Measurements from ENCODE around the gene IL1RAPL1. TPM values are rescaled to one million over a fixed set of nuclear protein-coding genes. Genes with fewer than 3 reads are reported as not detected.

Gene IL1RAPL1
- polyA plus RNA-seq, 1 of the 3 experiments (the other 2 are of a cell fraction) = 2.8 TPM

- TF ChIP-seq FOXJ3 (CRISPR knock-in tag; IDR thresholded peaks at IDR 0.05) = no peak
- TF ChIP-seq, protein P1, sequence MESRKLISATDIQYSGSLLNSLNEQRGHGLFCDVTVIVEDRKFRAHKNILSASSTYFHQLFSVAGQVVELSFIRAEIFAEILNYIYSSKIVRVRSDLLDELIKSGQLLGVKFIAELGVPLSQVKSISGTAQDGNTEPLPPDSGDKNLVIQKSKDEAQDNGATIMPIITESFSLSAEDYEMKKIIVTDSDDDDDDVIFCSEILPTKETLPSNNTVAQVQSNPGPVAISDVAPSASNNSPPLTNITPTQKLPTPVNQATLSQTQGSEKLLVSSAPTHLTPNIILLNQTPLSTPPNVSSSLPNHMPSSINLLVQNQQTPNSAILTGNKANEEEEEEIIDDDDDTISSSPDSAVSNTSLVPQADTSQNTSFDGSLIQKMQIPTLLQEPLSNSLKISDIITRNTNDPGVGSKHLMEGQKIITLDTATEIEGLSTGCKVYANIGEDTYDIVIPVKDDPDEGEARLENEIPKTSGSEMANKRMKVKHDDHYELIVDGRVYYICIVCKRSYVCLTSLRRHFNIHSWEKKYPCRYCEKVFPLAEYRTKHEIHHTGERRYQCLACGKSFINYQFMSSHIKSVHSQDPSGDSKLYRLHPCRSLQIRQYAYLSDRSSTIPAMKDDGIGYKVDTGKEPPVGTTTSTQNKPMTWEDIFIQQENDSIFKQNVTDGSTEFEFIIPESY (IDR thresholded peaks at IDR 0.05; ENCODE audit: borderline replicate concordance, low read depth) = no peak
- no peak for TF ChIP-seq ELF1 (IDR thresholded peaks at IDR 0.05)
- TF ChIP-seq RAD21 (IDR thresholded peaks at IDR 0.05; ENCODE audit: low read length) = no peak
- no peak for TF ChIP-seq MXI1 (IDR thresholded peaks at IDR 0.05; ENCODE audit: low read depth, low read length)
- TF ChIP-seq CHD2 (IDR thresholded peaks at IDR 0.05; ENCODE audit: low read length, partially characterized antibody) = no peak
- TF ChIP-seq, protein P2, sequence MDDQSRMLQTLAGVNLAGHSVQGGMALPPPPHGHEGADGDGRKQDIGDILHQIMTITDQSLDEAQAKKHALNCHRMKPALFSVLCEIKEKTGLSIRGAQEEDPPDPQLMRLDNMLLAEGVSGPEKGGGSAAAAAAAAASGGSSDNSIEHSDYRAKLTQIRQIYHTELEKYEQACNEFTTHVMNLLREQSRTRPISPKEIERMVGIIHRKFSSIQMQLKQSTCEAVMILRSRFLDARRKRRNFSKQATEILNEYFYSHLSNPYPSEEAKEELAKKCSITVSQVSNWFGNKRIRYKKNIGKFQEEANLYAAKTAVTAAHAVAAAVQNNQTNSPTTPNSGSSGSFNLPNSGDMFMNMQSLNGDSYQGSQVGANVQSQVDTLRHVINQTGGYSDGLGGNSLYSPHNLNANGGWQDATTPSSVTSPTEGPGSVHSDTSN (IDR thresholded peaks at IDR 0.05) = no peak
- TF ChIP-seq EP300 (IDR thresholded peaks at IDR 0.05; ENCODE audit: borderline replicate concordance in 1 of 2, low read depth in 1 of 2, low read length in 1 of 2) = no peak
These were observed 40.9 kb downstream of the IL1RAPL1 start (continued) for GRCh38 chrX:28628120-28628519.

GRCh38 chrX:28638775-28639174 is 51.5 kb downstream of the IL1RAPL1 start:
- CTCF ChIA-PET = no interaction called here
- TF ChIP-seq RXRA (IDR thresholded peaks at IDR 0.05; ENCODE audit: borderline replicate concordance, low read depth) = no peak
- TF ChIP-seq TEAD4 (IDR thresholded peaks at IDR 0.05; ENCODE audit: borderline replicate concordance, insufficient read depth) = no peak
- TF ChIP-seq, protein P3, sequence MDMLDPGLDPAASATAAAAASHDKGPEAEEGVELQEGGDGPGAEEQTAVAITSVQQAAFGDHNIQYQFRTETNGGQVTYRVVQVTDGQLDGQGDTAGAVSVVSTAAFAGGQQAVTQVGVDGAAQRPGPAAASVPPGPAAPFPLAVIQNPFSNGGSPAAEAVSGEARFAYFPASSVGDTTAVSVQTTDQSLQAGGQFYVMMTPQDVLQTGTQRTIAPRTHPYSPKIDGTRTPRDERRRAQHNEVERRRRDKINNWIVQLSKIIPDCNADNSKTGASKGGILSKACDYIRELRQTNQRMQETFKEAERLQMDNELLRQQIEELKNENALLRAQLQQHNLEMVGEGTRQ (IDR thresholded peaks at IDR 0.05; ENCODE audit: borderline replicate concordance, low read depth, low read length) = no peak
- no peak for TF ChIP-seq GATA2 (CRISPR knock-in tag; IDR thresholded peaks at IDR 0.05)
- TF ChIP-seq RFX5 (IDR thresholded peaks at IDR 0.05; ENCODE audit: low read length) = no peak
- TF ChIP-seq MXI1 (IDR thresholded peaks at IDR 0.05; ENCODE audit: low read depth, low read length) = no peak
- TF ChIP-seq JUND (IDR thresholded peaks at IDR 0.05) = no peak

More at GRCh38 chrX:28638775-28639174, 51.5 kb downstream of the IL1RAPL1 start:
- Histone ChIP-seq H3K4me1 (ENCODE audit: control insufficient read depth in 1 of 2, insufficient read depth in 2 of 2, low read depth in 1 of 2, low read length in 1 of 2) (no peaks in the 10 kb centered on the region), H3K4me3 (ENCODE audit: low read depth in 2 of 2, low read length in 1 of 2) (no peak overlapping the region), H3K4me2 (no peak overlapping the region), H3K36me3 (replicated peaks in 1 of 2; ENCODE audit: control insufficient read depth in 1 of 2, insufficient read depth in 2 of 2, low read length in 1 of 2) (no peaks in the 10 kb centered on the region), H3K9me3 (no peaks in the 10 kb centered on the region), H3K79me2 (ENCODE audit: insufficient read depth) (no peaks in the 10 kb centered on the region), H3K9ac (no peak overlapping the region), H2AFZ (ENCODE audit: low read depth) (no peak overlapping the region), H3K27me3 (ENCODE audit: insufficient read depth) (no peaks in the 10 kb centered on the region), H3F3A (replicated peaks; ENCODE audit: insufficient read depth) (no peaks in the 10 kb centered on the region), H3K9me2 (no peaks in the 10 kb centered on the region), H4K20me1 (ENCODE audit: insufficient read depth) (no peaks in the 10 kb centered on the region), H3K27ac (ENCODE audit: low read depth in 2 of 2, low read length in 1 of 2) (no peak overlapping the region)
- WGBS (ENCODE audit: low lambda C conversion rate) = 0% methylated on average over 3 of the region's 3 CpGs
- DNase-seq = no peak
- POLR2A ChIA-PET = no interaction called here

Data from SK-N-SH (cell line).